Activated T-cell treated with anti-CD3 and anti-CD28 coated beads for 1 hour (primary cell): ENCODE data around the gene CSNK1A1.
"Not testable (repeated sequence)": the region's sequence is repeated elsewhere in the genome, so short reads cannot be mapped to it uniquely, and the experiment has no call there.

Experiments
- DNase-seq: peaks from one replicate; pipeline ENCODE4 v3.0.0-alpha.2; 2020; ENCODE audit warnings: low read depth

CSNK1A1 gene

DNA sequence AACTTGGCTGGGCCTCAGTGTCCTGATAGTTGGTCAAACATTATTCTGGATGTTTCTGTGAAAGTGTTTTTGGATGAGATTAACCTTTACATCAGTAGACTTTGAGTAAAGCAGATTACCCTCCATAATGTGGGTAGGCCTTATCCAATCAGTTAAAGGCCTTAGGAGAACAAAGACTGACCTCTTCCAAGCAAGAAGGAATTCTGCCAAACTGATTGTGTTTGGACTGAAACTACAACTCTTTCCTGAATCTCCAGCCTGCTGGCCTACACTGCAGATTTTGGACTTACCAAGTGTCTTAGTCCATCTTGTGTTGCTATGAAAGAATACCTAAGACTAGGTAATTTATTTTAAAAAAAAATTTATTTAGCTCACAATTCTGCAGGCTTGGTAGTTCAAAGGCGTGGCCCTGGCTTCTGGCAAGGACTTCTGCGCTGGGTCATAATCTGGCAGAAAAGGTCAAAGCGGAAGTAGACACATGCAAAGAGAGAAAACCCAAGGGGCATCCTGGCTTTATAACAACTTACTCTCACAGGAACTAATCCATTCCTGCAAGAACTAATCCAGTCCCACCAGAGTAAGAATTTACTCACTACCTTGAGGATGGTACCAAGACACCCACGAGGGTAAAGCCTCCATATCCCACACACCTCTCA lies 21.5 kb upstream of the CSNK1A1 start:
- DNase-seq, result no peak

DNA sequence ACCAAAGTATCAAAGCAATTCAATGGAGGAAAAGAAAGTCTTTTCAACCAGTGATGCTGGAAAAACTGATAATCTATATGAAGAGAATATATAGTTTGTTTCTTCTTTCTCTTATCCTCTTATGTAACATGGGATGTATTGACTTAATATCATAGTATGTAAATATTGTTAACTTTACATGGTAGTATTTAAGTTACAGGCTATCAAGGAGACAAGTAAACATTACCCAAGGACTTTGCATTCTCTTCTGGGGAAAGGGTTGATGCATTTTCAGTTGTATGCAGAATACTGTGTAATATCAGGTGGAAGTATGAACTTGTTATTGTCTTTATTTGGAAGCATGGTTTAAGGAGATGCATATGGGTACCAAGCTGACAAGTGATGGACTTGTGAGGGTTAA lies 20.9 kb upstream of the CSNK1A1 start:
- DNase-seq, result no peak

DNA sequence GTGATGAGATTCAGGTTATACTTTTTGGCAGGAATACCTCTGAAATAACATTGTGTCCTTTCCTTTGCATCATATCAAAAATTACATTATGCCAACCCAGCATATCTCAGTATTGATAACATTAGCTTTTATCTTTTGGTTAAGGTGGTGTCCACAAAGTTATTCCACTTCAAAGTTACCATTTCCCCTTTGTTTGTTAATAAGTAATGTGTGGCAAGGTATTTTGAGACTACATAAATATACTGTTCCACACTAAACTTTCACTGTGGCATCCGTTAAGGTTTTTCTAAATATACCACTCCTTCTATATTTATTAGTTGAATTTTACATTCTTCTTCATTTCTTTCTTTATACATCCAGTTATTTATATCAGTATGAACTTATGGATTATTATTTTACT lies 16.0 kb upstream of the CSNK1A1 start:
- DNase-seq, result no peak

DNA sequence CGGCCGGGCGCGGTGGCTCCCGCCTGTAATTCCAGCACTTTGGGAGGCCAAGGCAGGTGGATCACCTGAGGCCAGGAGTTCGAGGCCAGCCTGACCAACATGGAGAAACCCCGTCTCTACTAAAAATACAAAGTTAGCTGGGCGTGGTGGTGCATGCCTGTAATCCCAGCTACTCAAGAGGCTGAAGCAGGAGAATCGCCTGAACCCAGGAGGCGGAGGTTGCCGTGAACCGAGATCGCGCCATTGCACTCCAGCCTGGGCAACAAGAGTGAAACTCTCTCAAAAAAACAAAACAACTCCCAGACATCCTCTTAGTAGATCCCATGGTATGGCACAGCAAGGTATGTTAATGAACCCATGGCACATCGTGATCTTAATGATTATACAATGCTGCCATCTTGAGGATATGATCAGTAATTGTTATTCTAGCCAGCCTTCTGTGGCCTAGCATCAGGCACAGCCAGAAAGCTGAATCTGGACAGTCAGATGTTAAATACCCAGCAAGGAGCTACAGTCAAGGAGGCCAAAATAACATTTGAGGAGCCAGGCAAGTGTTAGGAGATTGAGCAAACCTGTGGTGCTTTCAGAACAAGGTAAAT lies 13.4 kb upstream of the CSNK1A1 start:
- DNase-seq, result not testable (repeated sequence)

DNA sequence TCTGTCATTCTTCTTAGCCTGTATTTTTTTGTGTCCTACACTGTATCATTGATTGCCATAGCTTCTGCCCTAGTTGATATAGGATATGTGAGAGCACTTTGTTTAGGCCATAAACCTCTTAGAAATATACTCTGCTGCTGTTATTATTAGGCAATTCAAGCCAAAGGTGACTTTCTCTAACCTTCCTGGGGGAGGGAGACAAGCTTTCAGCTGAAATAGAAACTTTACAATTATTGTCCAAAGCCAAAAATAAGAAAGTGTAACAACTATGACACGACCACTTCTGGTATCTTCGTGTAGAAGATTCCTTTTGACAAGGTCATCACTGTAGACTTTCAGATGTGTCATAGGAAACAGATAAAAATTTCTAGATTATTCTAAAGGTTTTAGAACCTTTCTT lies 12.2 kb upstream of the CSNK1A1 start:
- no peak for DNase-seq

DNA sequence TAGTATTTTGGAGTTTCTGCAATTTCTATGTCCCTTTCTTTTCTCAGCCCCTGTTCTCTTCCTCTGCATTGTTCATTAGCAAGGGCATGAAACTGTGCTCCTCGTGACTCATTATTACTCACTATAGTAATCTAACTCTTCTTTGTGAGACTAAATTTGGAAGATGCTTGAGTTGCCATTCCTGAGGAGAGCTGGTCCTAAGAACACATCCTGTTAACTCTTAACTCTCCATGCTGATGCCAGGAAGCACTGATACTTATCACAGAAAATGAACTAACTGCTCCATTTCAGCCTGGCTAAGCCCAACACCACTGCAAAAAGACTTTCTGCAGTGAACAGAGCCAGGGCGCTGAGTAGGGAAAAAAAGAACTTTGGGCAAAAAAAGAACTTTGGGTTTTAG lies 10.6 kb upstream of the CSNK1A1 start:
- no peak for DNase-seq

DNA sequence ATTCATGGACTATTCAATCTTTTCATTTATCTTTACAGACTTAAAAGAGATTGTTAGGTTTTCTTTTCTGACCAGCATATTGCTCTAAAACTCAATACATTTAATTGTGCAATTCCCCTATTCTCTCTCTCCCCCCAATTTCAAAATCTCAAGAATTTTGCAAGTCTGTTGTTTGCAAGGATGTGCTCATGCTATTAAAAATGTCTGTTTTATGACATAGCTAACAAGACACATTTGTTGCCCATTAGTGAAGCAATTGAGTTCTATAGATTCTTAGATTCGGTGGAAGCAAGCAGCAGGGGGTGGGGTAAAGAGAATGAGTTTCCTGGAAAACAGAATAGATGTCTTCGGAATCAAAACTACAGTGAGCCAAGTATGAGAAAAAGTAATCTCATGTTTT lies 8.5 kb upstream of the CSNK1A1 start:
- DNase-seq, result no peak

DNA sequence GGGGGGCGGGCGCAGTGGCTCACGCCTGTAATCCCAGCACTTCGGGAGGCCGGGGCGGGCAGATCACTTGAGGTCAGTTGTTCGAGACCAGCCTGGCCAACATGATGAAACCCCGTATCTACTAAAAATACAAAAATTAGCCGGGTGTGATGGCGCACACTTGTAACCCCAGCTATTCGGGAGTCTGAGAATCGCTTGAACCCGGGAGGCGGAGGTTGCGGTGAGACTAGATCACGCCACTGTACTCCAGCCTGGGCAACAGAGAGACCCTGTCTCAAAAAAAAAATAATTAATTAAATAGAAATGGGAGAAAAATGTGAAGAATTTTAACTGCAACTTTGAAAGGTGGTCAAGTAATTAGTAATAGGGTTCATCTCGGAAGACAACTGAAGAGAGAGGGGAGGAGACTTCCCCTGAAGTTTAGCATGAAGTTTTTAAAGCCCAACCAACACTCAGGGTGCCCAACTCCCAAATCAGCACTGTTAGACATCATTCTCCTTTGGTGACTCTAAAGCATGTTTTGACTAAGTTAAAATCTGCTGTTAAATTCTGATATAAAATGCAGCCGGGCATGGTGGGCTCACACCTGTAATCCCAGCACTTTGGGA lies 1.4 kb upstream of the CSNK1A1 start:
- no peak for DNase-seq

DNA sequence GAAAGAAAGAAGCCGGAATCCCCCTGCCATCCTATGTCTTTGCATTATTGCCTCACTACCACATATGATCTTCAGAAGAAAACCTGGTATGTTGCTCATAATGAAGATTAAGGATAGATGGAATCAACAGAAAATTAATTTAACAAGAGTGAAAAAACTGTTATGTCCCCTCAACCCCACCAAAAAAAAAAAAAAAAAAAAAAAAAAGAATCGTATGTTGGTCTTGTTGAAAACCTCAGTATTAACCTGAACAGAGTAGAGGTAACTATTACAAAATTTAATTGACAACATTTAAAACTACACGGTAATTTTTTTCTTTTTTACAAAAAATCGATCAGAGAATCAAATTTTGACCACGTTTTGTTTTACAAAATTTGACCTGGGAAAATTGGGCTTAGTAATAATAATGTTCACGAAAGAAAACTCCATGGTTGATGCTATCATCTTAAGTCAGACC lies 827 bp upstream of the CSNK1A1 start:
- DNase-seq, result no peak

DNA sequence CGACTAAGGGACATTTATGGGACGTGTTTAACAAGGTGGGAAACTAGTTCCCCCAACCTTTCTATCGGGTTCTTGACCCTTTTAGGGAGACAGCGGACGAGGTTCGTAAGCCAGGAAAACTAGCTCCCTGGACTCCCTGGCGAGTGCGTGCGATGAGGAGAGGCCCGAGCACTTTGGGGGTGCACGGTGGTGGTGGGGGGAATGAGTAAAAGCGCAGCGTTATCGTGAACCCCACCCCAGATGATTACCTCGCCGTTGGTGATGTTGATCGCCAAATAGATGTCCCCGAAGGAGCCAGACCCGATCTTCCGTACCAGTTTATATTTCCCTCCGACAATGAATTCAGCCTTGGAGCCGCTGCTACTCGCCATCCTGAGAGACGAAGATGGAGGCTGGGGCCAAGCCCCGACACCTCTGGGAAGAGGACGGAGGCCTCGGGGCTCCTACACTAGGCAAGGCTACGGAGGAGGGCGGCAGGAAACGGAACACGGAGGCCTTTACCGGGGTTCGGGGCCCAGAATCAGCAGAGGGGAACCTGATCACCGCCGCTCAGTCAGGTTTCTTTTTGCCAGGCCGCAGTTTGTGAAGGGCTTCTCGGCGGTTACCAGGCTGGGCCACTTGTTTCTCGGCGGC lies 529 bp downstream of the CSNK1A1 start:
- no peak for DNase-seq

DNA sequence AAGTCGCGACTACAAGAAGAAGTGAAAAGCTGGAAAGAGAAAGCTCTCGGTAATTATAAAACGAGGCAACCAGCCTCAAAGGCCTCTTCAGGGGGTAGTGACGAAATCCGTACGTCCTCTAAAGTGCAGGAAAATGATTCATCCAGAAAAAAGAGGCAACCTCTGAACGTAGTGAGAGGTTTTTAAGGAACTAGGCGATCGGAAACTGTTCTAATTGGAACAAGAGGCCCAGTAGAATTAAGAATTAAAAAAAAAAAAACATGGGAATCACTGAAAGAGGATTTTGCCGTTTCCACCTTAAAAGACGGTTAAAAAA lies 1.0 kb downstream of the CSNK1A1 start:
- no peak for DNase-seq

DNA sequence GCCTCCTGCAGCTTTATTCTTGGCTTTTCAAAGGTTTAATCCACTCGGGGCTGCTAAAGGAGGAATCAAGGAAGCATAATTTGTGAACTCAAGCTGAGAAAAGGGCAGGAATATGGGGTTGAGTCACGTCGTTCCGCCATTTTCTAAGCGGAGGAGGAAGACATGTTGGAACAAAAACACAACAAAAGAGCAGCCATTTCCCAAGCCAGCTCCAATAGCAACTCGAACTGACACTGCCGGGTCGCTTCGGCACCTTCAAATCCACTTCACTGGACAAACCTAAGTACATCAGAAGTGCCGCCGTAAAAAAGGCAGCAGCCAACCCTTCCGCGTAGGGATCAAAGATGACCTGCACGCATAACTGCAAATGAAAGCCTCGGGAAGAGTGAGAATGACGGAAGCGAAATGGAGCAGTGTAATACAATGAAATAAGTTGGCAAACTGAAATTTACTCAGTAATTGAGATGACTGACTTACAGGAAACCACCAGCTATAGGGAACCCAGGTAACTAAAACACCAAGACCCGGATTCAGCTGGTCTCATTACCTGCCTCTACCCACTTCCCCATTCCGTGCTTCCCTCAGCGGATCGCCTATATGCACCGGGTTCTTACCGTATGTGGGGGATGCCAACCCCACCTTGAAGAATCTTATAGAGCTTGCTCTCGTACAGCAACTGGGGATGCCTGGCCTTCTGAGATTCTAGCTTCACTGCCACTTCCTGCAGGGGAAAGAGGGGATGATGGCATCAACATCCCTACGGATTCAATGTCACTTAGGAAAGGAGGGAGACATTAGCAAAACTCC lies 1.6 kb downstream of the CSNK1A1 start:
- peak; percentile 9 for DNase-seq

DNA sequence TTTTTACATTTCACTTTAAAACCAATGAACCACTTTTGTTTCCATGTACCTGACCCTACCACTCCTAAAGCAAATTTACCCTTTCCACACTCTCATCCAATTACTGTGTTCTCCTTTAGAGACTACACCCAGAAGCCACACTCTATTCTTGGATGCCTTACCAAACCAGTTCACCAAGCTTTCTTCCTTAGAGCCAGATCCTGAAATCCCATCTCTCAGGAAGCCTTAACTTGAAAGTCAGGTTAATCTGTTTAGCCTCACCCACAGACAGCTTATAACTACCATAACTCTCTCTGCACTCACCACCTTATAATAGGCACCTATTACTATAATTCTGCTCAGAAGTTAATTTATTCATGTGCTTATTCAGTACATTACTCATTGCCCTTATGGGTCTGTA lies 4.3 kb downstream of the CSNK1A1 start:
- no peak for DNase-seq

DNA sequence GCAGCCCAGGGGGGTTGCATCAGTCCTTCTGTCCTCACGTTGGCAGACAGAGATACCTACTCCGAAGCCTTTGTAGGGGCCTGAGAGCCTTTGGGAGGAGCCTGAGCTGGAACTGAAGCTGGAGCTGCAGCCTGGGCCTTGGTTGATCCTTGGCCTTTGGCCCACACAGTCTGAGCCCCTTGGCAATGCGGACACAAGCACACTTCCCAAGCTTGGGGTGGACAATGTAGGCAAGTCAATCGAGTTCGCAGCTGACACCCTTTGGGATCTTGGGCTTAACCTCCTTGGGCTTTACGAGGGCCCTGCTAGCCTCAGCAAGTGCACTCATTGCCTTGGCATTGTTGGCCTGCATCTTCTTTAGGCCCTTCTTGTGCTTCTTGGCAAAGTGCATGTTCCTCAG lies 5.9 kb downstream of the CSNK1A1 start:
- no peak for DNase-seq

DNA sequence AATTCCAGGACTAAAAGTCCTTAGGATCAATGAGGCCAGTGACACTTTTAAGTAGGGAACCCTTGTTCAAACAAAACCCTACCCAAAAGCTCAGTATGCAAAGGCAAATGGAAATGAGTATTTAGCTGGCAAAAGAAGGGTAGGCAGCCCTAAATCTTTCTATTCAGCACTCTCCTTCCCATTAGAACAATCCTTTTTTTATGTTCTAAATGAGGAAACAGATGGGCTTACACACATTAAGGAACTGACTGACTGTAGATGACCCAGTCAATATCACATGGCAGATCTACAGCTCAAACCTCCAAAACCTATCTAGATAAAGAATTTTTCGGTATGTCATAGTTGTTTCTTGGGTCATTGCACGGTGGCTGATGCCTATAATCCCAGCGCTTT lies 7.2 kb downstream of the CSNK1A1 start:
- no peak for DNase-seq

DNA sequence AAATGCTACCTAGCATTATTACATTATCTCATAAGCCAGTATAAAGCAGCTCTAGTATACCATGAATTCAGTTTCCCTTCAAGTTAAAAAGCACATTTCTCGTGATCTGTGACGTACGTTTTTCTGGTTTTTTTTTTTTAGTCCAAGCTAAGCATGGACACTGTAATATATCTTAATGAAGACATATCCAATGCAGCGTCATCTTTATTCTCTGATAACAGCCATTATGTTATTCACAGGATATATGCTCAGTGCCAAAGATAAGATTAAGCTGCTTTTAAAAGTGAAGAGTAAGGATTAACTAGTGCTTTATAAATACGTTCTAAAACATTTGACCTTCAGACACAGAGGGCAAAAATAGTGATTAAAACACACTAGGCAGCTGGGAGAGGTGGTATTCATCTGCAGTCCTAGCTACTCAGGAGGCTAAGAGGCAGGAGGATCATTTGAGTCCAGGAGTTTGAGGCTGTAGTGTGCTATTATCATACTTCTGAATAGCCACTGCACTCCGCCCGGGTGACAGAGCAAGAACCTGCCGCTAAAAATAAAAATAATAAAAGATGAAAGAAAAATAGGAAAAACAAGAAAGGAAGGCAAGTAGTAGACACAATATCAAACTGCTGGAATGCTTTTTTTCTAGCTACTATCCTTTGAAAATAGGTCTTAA lies 7.7 kb downstream of the CSNK1A1 start:
- DNase-seq, result no peak

DNA sequence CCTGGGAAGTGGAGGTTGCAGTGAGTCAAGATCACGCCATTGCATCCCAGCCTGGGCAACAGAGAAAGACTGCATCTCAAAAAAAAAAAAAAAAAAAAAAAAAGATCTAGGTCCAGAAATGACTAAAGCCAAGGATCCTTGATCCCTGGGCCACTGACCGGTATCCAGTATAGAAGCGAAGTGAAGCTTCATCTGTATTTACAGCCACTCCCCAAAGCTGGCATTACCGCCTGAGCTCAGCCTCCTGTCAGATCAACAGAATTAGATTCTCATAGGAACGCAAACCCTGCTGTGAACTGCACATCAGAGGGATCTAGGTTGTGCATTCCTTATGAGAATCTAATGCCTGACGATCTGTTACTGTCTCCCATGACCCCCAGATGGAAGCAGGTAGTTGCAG lies 9.3 kb downstream of the CSNK1A1 start:
- DNase-seq, result no peak

DNA sequence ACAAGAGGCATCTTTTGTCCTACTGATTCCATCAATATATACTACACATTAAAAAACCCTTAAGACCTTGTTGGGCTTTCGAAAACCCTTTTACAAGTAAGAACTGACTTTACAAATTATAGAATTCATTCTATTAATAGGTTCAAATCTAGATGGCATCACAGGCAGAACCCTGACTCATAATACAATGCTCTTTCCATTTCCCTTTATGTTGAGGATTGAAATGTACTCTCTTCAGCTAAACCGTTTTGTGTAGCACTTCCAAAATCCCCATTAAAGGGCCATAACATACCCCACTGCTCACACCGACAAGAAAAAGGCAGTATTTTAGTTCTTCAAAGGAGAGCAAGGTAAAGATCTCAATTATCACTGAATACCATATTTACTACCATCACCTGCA lies 11.2 kb downstream of the CSNK1A1 start:
- DNase-seq, result no peak

DNA sequence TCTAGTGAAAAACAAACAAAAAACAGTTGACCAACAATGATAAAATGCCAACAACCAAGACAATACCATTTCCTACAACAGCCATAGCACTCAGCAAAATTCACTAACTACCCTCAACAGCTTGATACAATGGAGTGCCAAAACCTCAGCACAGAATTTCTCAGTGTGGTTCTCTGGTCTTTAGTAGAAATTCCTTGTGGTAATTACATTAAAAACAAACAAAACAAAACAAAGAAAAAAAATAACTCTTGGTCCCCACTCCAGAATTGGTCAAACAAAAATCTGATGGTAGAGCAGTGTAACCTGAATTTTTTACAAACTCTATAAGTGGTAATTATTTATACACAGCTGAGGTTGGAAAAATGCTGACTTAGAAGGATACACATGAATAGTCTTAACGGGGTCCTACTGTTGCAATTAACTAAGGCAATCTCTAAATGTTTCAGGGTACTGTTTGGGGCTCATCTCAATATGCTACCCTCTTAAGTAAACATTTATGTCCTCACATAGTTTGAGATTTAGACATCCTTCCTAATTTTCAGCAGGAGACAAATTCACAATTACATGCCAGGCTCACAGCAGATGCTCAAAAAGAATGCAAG lies 13.8 kb downstream of the CSNK1A1 start:
- DNase-seq, result no peak

DNA sequence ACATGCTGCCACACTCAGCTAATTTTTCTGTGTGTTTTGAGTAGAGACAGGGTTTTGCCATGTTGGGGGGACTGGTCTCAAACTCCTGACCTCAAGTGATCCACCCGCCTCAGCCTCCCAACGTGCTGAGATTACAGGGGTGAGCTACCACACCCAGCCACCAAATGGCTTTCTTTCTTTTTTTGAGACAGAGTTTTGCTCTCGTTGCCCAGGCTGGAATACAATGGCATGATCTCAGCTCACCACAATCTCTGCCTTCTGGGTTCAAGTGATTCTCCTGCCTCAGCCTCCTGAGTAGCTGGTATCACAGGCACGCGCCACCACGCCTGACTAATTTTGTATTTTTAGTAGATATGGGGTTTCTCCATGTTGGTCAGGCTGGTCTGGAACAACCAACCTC lies 15.5 kb downstream of the CSNK1A1 start:
- not testable (repeated sequence) for DNase-seq

DNA sequence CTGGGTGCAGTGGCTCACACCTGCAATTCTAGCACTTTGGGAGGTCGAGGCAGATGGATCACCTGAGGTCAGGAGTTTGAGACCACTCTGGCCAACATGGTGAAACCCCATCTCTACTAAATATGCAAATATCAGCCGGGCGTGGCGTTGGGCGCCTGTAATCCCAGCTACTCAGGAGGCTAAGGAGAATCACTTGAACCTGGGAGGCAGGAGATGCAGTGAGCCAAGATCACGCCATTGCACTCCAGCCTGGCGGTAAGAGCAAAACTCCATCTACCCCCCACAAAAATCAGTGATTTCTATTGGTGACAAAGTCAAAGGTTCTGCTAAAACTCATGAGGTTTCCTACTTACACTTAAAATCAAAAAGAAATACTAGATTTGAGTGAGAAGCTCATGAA lies 18.8 kb downstream of the CSNK1A1 start:
- DNase-seq, result no peak

DNA sequence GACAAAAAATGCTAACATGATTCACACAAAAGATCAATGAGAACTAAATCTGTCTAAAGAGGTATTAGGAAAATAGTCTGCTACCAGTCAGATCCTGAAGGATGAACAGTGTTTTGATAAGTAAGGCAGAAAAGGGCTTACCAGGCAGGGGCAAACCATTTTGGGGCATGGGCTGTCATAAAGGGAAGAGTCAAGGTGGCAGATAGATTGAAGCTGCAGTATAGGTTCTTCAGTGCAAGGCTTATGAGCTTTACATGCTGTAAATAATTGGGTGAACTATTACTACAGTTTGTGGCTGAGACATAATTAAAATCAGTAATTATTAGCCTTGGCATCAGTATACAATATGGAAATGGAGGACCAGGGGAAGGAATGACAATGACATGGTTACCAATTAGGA lies 21.8 kb downstream of the CSNK1A1 start:
- DNase-seq, result no peak
